GM21576 (cell line): ENCODE results near the gene SIRPA.

ENCODE experiments used
- ATAC-seq: cut with Tn5 transposase; IDR thresholded peaks from one replicate; pipeline ENCODE4 v1.9.1; 2021; ENCODE audit warnings: mild to moderate bottlenecking, moderate library complexity; ENCODE audit not compliant: unreplicated experiment

Gene SIRPA

DNA sequence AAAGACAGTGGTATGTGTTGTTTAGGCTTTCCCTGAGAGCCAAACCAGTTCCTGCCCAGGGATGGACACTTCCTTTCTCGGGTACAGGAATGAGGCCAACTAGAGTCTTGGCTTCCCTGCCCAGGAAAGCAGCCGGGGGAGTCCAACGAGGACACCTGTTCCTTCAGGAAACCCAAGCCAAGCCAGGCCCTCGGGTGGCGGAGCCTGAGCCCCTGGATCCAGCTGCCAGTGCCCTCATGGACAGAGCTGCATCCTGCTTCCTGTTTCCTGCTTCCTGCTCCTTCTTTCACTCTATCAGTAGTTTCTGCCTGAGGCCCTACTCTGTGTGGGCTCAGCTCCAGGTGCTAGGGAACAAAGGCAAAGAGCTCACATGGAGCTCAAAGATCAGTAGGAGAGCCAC is 7.9 kb upstream of the SIRPA start:
- ATAC-seq = no peak

DNA sequence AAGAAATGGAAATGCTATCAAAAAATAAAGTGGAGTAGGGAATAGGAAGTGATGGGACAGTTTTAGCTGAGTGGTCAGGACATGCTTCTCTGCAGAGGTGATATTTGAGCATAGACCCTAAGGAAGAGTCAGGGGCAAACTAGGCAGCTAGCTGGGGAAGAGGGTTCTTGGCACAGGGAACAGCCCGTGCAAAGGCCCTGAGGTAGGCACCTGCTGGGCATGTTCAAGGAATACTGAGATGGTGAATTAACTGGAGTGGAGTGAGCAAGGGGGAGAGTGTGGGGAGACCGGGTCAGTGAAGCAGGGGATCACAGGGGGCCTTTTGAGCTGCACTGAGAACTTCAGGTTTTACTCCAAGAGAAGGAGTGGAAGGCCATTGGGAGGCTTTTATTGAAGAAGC is 7.5 kb upstream of the SIRPA start:
- ATAC-seq = no peak

DNA sequence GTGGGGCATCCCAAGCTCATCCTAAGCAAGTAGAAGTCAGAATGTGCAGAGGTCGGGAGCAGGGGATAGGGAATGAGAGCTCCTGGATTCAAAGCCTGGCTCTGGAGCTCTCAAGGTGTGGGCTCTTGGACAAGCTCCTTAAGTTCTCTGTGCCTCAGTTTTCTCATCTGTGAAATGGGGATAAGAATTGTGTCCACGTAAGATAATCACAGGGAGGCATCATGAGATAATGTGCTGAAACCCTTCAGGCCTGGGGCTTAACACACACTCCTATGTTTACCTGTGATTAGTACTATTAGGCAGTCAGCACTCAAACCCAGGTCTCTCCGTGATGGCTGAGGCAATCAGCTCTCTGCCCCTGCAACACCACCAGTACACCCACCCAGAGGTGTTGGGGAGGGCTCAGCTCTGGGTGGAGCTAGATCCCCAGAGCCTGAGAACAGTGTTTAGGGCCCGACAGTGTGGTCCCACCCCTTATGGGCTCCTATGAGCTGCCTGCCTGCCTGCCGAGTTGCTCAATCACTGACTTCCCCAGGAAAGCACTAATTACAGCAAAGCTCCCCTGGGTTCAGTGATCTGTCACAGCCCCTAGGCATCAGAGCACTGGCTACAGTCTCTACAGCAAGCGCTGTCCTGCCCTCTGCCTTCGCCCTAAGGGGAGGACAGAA is 6.3 kb upstream of the SIRPA start:
- no peak for ATAC-seq

DNA sequence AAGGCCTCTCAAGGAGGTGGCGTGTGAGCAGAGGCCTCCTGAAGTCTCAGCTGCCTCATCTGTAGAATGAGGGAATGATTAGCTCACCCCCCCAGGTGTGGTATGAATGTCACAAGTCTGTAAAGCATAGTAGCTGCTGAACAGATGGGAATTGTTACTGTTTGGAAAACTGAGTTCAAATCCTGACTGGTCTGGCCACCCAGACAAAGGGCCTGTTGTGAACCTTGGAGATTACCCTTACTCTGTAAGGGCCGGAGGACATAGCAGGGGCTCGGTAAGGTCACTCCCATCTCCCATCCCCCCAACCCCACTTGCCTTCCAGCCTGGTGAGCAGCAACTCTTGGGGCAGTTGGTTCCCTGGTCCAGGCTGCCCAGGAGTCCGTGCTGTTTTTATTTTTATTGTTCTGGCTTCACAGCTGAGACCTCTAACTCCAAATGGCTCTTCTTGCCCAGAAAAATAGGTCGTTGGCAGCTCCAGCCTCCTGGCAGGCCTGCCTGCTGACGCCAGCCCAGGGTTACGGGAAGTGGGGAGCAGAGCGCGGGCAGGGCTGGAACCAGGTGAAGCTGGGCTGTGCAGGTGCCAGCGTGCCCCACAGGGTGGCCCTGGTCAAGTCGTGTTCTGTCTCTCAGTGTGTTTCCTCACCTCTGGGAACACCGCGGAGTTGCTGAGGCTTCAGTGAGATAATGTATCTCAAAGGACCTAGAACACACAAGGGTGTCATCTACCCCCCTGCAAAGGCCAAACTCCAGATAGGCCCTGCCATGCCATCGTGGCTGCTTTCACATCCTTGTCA is 4.5 kb upstream of the SIRPA start:
- no peak for ATAC-seq

DNA sequence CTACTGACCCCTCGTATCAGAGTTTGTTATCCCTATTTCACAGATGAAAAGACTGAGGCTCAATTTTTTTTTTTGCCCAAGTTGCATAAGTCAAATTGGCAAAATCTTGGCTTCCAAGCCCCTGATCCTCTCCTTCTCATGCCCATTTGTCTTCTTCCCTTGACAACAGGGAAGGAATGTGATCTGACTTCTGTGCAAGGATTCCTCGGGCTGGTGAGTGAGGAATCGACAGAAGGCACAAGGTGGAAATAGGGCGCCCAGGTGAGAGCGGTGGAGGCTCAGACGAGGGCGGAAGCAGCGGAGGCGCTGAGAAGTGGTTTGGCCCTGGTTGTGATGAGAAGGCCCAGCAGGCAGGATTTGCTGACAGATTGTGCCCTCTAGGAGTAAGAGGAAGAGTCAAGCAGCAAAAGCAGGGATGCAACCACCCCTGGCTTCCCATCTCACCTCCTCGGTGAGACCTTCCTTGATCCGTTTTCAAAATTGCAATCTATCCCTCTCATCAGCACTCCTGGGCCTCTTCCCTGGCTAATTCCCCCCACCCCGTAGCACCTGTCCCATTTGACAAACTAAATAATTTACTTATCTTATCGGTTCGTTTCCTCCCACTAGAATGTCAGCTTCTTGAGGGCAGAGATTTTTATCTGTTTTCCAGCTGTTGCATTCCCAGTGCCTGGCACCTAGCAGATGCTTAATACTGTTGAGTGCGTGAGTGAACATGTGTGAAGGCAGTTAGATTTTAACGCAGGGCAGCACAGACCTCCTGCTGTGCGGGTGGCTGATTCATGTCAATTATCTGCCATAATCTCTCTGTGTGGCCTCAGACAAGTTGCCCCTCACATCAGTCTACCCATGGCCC is 3.7 kb upstream of the SIRPA start:
- no peak for ATAC-seq

DNA sequence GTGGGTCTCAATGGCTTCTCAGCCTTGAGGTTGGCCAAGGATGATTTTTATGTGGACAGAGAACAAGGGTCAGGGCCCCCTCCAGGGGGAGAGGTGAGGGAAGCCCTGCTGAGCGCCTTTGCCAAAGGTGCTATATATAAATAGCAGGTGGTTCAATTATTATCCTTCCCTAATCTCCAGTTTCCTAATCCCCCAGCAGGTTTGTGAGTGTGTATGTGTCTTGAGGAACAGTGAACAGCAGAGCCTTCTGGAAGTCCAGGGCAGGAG is 3.2 kb upstream of the SIRPA start:
- ATAC-seq = no peak

DNA sequence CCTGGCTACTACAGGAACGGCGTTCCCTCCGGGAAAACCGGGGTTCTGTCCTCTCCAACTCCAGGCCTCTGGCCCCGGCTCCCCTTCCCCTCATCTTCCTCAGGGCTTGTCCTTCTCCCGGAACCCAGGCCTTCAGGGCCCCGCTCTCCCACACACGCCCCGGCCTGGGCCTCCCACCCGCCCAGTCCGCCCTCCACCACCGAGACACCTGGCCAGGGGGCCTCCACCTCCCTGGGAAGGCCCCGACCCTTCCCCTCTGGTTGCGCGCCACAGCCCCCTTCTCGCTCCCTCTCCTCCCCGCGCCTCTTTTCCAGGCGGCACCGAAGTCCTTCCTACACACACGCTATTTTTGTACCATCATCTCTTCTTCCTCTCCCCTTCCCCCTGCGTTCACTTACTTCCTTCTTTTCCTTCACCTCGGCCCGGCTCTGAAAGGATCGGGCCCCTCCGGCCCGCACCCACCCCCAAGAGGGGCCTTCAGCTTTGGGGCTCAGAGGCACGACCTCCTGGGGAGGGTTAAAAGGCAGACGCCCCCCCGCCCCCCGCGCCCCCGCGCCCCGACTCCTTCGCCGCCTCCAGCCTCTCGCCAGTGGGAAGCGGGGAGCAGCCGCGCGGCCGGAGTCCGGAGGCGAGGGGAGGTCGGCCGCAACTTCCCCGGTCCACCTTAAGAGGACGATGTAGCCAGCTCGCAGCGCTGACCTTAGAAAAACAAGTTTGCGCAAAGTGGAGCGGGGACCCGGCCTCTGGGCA is 1.3 kb upstream of the SIRPA start:
- ATAC-seq = no peak

DNA sequence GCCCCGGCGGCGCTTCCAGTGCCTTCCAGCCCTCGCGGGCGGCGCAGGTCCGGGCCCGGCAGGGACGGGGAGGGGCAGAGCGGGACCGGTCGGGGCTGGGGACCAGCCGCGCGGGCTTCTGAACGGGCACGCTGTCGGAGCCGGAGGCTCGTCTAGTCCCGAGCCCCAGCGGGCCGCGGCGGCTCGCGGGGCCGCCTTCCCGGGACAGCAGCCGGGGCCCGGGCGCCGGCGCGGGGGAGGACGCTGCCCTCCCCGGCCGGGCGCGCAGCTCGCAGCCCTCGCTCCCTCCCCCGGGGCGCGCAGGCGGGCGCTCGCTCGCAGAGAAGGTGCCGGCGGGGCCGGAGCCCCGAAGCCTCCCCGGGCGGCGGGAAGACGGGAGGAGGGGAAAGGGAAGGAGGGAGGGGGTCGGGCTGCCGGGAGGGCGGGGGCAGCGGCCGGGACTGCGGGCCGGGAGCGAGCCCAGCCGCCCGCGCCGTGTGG is 696 bp upstream of the SIRPA start:
- no peak for ATAC-seq

DNA sequence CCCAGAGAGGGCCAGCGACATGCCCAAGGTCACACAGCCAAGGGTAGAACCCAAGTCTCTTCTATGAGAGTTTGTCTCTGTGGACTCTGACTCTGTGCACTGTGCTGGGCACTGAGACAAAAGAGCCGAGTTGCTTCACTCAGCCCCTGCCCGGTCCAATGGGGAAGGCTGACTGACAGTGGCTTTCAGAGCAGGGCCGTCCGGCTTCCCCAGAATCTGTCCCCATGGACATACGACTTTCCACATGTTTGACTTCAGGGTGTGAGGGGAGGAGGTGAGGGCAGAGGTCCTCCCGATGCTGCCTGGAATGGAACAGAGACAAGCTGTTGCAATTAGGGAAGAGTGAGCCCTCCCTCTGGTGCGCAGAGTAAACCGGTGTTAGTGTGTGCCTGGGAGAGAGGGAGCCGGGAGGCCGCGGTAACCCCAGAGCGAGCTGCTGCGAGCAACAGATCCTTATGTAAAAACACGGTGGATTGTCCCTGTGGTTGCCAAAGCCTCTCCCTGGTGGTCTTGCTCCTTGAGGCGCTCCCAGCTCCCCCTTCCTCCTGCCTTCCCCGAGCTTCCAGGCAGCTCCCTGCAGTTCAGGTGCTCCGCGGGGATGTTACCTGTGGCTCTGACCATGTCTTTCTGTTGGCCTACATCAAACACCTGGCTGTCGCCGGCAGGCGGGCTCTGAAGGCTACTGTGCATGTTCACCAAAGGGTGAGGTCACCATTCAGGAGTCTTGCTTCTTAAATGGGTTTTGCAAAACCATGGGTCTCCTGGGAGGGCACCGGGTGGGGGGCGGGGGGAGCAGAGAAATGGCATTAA is 672 bp downstream of the SIRPA start:
- ATAC-seq = no peak

DNA sequence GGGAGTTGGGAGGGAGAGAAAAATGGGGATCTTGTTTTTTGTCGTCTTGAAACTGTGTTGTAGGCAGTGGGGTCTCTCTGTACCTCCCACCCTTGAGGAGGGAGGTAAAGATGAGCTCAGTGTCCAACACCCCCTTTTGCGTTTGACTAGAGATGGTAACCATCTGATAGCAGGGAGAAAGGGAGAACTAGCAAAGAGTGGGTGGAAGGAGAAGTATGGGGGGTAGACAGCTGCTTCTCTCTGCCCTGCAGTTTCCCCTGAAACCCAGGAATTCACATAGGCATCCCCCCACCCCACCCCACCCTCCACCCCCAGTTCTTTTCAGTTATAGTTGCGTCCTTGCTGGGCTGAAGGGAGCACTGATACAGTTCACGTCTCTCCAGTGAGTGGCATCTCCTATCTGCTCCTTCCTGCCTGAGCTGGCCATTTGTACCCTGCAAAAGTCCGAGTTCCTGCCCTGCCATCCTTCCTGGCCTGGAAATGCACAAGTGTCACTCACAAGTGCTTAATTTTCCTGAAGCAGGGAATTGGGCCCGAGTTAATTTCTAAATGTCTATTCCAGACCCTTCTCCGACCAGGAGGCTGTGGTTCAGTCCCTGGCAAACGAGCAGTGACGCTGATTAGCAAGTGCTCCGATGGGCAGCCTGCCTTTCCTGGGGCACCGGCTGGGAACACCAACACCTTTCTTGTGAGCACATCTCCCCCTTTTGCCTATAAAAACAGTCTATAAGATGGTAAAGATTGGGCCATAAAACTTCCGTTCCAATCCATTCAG is 1.5 kb downstream of the SIRPA start:
- ATAC-seq = no peak

DNA sequence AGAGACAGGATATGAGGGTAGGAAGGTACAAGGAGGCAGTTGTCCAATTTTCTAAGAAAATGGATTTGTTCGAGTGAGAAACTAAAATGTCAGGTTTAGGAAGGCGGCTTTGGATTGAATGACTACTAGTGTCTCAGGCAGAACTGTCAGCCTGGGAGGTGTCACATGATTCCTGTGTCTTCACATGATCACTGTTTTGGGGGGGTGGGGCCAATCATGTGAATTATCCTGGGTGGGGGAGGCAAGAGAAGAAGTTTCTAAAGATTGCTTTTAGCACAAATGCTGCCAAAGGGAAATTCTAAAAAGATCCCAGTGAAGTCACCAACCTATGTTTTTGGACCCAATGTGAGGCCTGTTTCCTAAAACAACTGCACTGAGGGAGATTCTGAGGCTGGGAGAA is 2.3 kb downstream of the SIRPA start:
- no peak for ATAC-seq

DNA sequence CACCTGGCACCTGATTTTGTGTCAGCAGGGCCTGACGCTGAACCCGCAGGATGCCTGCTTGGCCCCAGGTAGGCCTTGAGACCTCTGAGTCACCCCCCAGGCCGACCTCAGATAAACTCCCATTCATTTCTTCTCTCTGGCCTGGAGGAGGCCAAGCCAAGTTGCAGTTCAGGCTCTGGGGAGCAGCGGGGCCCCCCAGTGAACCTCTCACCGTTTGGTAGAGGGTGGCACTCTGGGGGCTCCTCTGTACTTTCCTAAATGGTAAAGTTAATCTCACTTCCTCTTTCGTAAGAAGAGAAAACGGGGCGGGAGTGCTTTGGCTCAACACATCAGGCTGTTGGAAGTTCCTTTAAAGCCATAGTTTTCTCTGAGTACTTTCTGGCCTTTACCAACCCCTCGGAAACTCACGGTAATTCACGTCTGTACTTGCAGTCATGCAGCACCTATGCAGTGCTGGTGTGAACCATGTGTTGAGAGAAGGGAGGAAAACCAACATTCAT is 2.8 kb downstream of the SIRPA start:
- ATAC-seq = peak; percentile 51

DNA sequence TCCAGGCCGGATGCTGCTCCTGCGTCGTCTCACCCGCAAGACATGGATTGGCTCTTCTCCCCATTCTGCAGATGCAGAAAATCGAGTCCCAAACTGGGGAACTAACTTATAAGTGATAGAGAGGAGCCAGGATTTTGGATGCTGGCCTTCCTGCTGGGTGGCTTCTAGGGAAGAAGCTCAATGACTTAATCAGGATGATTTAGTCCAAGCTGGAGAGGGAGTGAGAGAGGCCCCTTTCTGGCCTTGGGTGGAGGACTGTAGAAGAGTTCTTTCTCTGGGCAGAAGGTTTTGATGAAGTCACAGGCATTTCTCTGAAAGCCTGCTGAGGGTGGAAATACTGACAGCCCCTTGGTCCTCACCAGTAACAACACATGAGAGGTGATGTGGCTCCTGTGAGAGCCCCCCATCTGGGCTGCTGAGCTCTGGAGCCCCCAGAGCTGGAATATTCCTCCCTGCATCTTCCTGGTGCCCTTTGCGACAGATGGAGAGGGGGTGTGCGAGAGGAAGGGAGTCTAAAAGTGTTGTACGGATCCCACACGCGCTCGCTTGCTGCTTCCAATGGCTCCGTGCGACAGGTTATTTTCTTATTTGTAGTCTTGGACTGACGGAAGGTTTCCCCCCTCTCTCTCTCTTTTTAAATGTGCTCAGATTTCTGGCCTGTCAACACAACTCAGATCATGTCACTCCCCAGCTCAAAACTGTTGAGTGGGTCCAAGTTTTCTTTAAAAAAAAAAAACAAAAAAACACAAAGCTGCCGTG is 3.5 kb downstream of the SIRPA start:
- no peak for ATAC-seq

DNA sequence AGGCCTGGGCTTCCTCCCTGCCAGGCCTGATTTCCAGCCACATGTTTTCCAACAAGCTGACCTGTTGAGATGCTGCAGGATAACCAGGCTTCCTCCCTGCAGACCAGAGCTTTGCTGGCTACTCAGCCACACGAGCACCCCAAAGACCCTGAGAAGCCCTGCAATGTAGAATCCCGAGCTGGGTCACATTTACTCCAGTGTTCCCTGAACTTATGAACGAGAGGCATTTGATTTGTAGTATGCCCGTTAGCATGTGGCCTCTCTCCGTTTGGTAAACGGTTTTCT is 4.0 kb downstream of the SIRPA start:
- no peak for ATAC-seq

DNA sequence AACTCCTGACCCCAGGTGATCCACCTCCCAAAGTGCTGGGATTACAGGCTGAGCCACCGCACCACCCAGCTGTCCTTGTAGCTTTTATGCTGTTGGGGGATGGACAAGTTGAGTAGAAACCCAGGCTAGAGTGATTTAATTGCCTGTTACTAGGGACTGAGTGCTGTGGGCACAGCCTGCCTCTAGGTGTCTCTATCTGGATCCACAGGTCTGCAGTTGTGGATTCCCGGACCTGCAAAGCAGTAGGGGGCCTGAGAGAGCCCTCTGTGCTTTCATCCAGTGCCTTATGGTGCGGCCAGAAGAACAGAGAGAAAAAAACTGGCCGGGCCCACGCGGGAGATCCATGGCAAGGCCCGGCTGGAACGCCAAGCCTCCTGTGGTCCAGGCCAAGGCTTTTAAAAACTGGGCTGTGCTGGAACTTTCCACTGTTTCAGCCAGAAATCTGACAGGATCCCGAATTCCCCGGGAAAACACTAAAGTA is 5.2 kb downstream of the SIRPA start:
- no peak for ATAC-seq

DNA sequence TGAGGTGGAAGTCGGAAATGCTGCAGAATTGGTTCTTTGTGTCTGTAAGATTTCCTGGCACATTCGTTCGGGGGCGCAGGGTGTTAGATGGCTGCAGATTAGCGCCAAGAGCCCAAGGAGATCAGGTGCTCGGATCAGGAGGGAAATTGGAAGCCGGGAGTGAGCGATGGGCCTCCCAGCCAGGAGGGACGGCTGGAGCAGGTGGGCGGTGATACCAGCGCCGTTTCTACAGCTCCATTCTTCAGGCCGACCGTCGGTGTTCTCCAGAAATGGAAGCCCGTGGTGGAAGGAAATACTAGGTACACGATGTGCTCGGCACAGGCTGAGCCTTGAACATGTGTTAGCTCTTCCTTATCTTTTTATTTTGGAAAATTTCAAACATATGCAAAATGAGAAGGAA is 6.5 kb downstream of the SIRPA start:
- ATAC-seq = no peak

DNA sequence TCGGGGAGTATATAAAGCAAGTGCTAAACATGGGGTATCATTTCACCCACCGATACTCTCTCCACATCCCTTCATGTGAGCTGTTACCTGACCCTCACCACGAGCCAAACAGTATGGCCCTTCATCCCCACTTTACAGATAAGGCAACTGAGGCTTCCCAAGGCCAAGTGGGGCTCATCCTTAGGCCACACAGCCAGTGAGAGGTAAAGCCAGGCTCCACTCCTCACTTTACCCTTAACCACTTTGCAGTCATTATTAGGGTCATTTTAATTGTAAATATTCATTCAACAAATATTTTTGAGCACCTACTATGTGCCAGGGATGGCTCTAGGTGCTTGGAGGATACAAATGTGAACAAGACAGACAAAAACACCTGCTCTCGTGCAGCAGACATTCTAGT is 7.0 kb downstream of the SIRPA start:
- no peak for ATAC-seq

DNA sequence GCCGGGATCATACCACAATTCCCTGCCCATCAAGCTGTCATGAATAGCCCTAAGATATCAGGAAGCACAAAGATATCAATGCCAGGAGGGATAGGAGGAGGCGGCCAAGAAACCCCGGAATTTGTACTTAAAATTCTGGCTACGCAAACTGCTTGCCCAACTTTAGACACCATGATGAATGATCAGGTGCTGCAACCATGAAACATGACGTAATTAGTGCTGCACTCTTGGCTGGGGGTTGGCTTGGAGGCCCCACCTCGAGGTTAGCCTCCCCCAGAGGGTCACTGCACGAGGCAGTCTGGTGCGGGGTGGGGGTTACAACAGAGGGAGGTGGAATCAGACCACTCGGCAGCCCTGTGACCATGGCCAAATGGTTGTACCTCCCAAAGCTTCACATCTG is 8.9 kb downstream of the SIRPA start:
- no peak for ATAC-seq

DNA sequence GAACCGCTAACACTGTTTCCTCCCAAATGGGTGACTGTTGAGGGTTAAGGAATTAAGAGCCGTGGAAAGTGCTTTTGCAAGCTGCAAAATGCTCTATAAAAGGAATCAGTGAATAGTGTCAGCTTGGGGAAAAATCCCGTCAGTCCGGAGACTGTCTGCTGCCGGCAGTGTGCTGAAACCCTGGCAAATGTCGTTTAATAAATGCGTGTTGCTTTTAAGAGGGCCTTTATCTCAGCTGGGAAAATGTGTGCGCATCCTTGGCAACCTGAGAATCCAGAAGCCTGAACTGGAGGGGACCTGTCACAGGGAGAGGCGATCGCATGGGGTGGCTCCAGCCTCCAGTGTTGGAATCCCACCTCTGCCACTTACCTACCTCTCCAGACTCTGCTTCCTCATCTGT is 9.8 kb downstream of the SIRPA start:
- no peak for ATAC-seq
